Measurements from ENCODE around the gene RNASET2.

DNA sequence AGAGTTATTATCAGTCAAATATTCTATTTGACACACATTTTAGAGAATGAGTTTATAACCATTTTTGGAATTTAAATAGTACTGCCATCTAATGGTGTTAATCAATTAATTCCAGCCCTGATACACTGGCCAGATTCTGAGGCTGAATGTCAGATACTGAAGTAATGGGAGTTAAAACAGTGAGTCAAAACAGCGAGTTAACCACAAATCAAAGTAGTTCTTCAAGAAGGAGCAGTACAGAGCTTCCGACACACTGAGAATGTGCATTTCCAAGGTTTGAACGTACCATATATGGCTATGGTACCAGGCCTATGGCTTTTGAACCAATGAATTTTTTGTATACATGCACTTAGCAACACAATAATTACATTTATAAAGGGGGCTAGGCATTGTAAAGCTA, 31.6 kb upstream of the RNASET2 start:
- TF ChIP-seq, protein P1, sequence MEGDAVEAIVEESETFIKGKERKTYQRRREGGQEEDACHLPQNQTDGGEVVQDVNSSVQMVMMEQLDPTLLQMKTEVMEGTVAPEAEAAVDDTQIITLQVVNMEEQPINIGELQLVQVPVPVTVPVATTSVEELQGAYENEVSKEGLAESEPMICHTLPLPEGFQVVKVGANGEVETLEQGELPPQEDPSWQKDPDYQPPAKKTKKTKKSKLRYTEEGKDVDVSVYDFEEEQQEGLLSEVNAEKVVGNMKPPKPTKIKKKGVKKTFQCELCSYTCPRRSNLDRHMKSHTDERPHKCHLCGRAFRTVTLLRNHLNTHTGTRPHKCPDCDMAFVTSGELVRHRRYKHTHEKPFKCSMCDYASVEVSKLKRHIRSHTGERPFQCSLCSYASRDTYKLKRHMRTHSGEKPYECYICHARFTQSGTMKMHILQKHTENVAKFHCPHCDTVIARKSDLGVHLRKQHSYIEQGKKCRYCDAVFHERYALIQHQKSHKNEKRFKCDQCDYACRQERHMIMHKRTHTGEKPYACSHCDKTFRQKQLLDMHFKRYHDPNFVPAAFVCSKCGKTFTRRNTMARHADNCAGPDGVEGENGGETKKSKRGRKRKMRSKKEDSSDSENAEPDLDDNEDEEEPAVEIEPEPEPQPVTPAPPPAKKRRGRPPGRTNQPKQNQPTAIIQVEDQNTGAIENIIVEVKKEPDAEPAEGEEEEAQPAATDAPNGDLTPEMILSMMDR (IDR thresholded peaks at IDR 0.05; ENCODE audit: insufficient read depth, low read depth, low read length): no peak
- no peak for TF ChIP-seq EZH2 (IDR thresholded peaks at IDR 0.05; ENCODE audit: insufficient read depth, low read length)

Measured in astrocyte (in vitro differentiated cells and primary cell).